Measurements from ENCODE around the gene RNASEH1.
"Not testable (repeated sequence)": the region's sequence is repeated elsewhere in the genome, so short reads cannot be mapped to it uniquely, and the experiment has no call there.

RNASEH1 gene

DNA sequence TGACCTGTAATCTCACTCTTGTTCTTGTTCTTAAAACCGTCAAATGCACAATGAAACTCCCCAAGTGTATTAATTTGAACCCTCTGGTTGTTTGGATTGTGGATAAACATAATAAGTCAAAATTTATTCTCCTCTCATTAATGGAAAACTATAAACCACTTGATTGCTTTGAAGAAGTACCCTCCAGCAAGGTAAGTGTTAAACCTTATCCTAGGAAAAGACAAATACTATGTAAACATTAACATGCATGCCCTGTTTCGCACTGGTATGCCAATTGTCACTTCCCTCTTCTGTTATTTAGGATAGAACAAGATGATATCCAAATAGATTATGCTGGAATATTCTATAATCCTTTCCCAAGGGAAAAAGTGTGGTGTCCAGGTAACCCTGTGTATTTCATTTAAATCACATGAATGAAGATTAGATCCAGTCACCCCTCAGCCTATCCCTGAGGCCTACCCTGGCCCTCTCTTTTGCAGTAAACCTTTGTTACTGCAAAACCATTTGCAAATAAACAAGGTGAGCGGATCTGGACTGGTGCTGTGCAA is 40.1 kb downstream of the RNASEH1 start:
- Histone ChIP-seq H3K36me3 (ENCODE audit: insufficient read depth, low read length) (peaks cover 3% of the 10 kb centered on the region), H3K4me1 (ENCODE audit: insufficient read depth, low read length) (peaks cover 12% of the 10 kb centered on the region), H3K4me3 (ENCODE audit: low read length) (peak overlapping the region; percentile 88), H3K27me3 (ENCODE audit: insufficient read depth, low read length) (no peaks in the 10 kb centered on the region), H3K9me3 (ENCODE audit: low read length) (no peaks in the 10 kb centered on the region), H2AFZ (ENCODE audit: low read depth, low read length) (no peak overlapping the region)

DNA sequence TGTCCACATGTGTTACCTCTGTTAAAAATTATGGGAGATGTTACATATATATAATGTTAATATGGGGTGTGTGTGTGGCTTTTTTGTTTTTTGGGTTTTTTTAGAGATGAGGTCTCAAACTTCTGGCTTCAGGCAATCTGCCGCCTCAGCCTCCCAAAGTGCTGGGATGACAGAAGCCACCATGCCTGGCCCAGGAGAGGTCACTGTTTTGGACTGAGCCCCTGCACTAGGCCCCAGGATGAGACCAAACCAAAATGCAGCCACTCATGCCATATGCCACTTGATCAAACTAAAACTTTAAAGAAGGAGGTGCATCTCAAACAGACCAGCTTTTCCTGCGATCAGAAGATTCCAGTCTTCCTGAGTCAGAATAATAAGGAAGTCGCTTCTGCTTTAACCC is 41.3 kb downstream of the RNASEH1 start:
- H2AFZ ChIP-seq (ENCODE audit: low read depth, low read length) = no peak overlapping the region
- no peaks in the 10 kb centered on the region for H3K9me3 ChIP-seq (ENCODE audit: low read length)
- H3K27me3 ChIP-seq (ENCODE audit: insufficient read depth, low read length) = no peaks in the 10 kb centered on the region
- peaks cover 3% of the 10 kb centered on the region for H3K36me3 ChIP-seq (ENCODE audit: insufficient read depth, low read length)
- peaks cover 23% of the 10 kb centered on the region for H3K4me1 ChIP-seq (ENCODE audit: insufficient read depth, low read length)
- no peak overlapping the region for H3K4me3 ChIP-seq (ENCODE audit: low read length)

DNA sequence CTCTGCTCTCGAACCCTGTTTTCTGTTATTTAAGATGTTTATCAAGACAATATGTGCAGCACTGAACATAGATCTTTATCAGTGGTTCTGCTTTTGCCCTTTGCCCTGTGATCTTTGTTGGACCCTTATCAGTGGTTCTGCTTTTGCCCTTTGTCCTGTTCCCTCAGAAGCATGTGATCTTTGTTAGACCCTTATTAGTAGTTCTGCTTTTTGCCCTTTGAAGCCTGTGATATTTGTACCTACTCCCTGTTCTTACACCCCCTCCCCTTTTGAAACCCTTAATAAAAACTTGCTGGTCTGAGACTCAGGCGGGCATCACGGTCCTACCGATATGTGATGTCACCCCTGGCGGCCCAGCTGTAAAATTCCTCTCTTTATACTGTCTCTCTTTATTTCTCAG is 42.7 kb downstream of the RNASEH1 start:
- peaks cover 11% of the 10 kb centered on the region for H3K36me3 ChIP-seq (ENCODE audit: insufficient read depth, low read length)
- not testable (repeated sequence) for H2AFZ ChIP-seq (ENCODE audit: low read depth, low read length); H3K9me3 ChIP-seq (ENCODE audit: low read length); H3K4me3 ChIP-seq (ENCODE audit: low read length); H3K27me3 ChIP-seq (ENCODE audit: insufficient read depth, low read length)
- H3K4me1 ChIP-seq (ENCODE audit: insufficient read depth, low read length) = peaks cover 23% of the 10 kb centered on the region

DNA sequence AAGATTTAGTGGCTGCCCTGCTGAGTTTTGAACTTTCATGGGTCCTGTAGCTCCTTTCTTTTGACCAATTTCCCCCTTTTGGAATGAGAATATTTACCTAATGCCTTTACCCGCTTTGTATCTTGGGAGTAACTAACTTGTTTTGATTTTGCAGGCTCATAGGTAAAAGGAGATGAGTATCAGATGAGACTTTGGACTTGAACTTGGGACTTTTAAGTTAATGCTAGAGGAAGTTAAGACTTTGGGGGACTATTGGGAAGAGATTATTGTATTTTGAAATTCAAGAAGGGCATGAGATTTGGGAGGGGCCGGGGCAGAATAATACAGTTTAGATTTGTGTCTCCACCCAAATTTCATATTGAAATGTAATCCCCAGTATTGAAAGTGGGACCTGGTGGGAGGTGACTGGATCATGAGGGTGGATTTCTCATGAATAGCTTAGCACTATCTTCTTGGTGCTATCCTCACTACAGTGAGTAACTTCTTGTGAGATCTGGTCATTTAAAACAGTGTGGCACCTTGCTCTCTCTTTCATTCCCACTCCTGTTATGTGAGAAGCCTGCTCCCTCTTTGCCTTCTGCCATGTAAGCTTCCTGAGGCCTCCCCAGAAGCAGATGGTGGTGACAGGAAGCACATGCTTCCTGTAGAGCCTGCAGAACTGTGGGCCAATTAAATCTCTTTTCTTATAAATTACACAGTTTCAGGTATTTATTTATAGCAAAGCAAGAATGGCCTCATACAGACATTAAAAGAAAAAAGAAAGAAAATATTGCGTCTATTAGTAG is 44.9 kb downstream of the RNASEH1 start:
- Histone ChIP-seq H3K4me1 (ENCODE audit: insufficient read depth, low read length) (peaks cover 18% of the 10 kb centered on the region), H3K27me3 (ENCODE audit: insufficient read depth, low read length) (no peaks in the 10 kb centered on the region), H2AFZ (ENCODE audit: low read depth, low read length) (no peak overlapping the region), H3K36me3 (ENCODE audit: insufficient read depth, low read length) (peaks cover 12% of the 10 kb centered on the region), H3K9me3 (ENCODE audit: low read length) (peaks cover 7% of the 10 kb centered on the region), H3K4me3 (ENCODE audit: low read length) (no peak overlapping the region)

DNA sequence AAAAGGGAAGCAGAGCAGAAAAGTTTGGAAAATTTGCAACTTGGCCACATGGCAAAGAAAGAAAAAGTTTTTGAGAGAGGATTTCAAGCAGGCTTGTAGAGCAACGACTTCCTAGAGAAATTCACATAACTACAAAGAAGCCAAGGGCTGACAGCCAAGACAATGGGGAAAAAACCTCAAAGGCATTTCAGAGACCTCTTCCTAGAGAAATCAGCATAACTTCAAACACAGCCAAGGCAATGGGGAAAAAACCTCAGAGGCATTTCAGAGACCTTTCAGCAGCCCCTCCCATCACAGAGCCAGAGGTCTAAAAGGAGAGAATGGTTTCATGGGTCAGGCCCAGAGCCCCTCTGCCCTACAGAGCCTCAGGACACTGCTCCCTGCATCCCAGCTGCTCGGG is 46.0 kb downstream of the RNASEH1 start:
- peaks cover 7% of the 10 kb centered on the region for H3K9me3 ChIP-seq (ENCODE audit: low read length)

DNA sequence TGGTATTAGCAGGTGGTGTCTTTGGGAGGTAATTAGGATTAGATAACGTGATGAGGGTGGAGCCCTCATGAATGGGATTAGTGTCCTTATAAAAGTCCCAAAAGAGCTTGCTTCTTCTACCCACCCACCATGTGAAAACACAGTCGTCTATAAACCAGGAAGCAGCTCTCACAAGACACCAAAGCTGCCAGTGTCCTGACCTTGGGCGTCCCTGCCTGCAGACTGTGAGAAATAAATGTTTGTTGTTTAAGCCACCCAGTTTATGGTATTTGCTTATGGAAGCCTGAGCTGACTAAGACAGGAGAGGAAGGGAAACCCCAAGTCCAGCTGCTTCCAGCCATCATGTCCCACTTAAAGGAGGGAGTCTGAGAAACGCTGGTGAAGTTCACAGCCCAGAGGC is 52.4 kb downstream of the RNASEH1 start:
- Histone ChIP-seq H2AFZ (ENCODE audit: low read depth, low read length) (no peak overlapping the region), H3K4me1 (ENCODE audit: insufficient read depth, low read length) (no peaks in the 10 kb centered on the region), H3K36me3 (ENCODE audit: insufficient read depth, low read length) (peaks cover 13% of the 10 kb centered on the region), H3K27me3 (ENCODE audit: insufficient read depth, low read length) (no peaks in the 10 kb centered on the region), H3K4me3 (ENCODE audit: low read length) (no peak overlapping the region), H3K9me3 (ENCODE audit: low read length) (peaks cover 3% of the 10 kb centered on the region)

More for the DNA sequence above, 46.0 kb downstream of the RNASEH1 start:
- Histone ChIP-seq H3K27me3 (ENCODE audit: insufficient read depth, low read length) (no peaks in the 10 kb centered on the region), H3K4me1 (ENCODE audit: insufficient read depth, low read length) (peaks cover 14% of the 10 kb centered on the region), H3K4me3 (ENCODE audit: low read length) (no peak overlapping the region), H2AFZ (ENCODE audit: low read depth, low read length) (no peak overlapping the region), H3K36me3 (ENCODE audit: insufficient read depth, low read length) (peaks cover 12% of the 10 kb centered on the region)

DNA sequence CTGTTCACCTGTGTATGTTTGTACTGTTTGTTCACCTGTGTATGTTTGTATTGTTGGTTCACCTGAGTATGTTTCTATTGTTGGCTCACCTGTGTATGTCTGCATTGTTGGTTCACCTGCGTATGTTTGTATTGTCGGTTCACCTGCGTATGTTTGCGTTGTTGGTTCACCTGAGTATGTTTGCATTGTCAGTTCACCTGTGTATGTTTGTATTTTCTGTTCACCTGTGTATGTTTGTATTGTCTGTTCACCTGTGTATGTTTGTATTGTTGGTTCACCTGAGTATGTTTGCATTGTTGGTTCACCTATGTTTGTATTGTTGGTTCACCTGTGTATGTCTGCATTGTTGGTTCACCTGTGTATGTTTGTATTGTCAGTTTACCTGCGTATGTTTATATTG is 53.4 kb downstream of the RNASEH1 start:
- no peaks in the 10 kb centered on the region for H3K4me1 ChIP-seq (ENCODE audit: insufficient read depth, low read length)
- peaks cover 3% of the 10 kb centered on the region for H3K9me3 ChIP-seq (ENCODE audit: low read length)
- H3K36me3 ChIP-seq (ENCODE audit: insufficient read depth, low read length) = peaks cover 15% of the 10 kb centered on the region
- H3K27me3 ChIP-seq (ENCODE audit: insufficient read depth, low read length) = no peaks in the 10 kb centered on the region
- H3K4me3 ChIP-seq (ENCODE audit: low read length) = no peak overlapping the region
- no peak overlapping the region for H2AFZ ChIP-seq (ENCODE audit: low read depth, low read length)

DNA sequence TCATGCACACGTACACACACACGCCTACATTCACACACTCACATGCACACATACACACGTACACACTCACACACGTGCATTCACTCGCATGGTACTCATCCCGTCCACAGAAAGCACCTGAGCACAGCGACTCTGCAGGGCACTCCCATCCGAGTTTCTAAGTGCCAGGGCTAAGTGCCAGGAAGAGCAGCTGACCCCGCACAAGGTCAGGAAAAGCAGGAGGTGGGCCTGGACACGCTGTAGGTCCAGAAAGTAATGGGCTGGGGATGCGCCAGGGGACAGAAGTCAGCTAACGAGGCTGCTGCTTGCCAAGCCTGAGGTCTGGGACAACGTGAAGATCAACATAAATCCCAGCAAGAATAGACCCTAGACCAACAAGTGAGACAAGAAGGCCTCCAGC is 54.6 kb downstream of the RNASEH1 start:
- Histone ChIP-seq H2AFZ (ENCODE audit: low read depth, low read length) (no peak overlapping the region), H3K27me3 (ENCODE audit: insufficient read depth, low read length) (no peaks in the 10 kb centered on the region), H3K4me1 (ENCODE audit: insufficient read depth, low read length) (no peaks in the 10 kb centered on the region), H3K9me3 (ENCODE audit: low read length) (peaks cover 1% of the 10 kb centered on the region), H3K36me3 (ENCODE audit: insufficient read depth, low read length) (peaks cover 23% of the 10 kb centered on the region), H3K4me3 (ENCODE audit: low read length) (no peak overlapping the region)

DNA sequence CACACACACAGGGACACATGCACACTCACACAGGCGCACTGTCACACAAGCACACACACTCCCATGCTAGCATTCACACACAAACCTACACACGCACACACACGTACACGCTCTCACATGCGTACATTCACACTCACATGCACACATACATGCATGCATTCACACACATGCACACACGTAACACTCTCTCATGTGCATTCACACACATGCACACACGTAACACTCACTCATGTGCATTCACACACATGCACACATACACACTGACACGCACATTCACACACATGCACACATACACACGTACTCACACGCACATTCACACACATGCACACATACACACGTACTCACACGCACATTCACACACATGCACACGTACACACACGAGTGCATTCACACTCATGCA is 55.1 kb downstream of the RNASEH1 start:
- no peaks in the 10 kb centered on the region for H3K4me1 ChIP-seq (ENCODE audit: insufficient read depth, low read length)
- H3K9me3 ChIP-seq (ENCODE audit: low read length) = no peaks in the 10 kb centered on the region
- no peaks in the 10 kb centered on the region for H3K27me3 ChIP-seq (ENCODE audit: insufficient read depth, low read length)
- peaks cover 26% of the 10 kb centered on the region for H3K36me3 ChIP-seq (ENCODE audit: insufficient read depth, low read length)
- no peak overlapping the region for H3K4me3 ChIP-seq (ENCODE audit: low read length)
- H2AFZ ChIP-seq (ENCODE audit: low read depth, low read length) = no peak overlapping the region

DNA sequence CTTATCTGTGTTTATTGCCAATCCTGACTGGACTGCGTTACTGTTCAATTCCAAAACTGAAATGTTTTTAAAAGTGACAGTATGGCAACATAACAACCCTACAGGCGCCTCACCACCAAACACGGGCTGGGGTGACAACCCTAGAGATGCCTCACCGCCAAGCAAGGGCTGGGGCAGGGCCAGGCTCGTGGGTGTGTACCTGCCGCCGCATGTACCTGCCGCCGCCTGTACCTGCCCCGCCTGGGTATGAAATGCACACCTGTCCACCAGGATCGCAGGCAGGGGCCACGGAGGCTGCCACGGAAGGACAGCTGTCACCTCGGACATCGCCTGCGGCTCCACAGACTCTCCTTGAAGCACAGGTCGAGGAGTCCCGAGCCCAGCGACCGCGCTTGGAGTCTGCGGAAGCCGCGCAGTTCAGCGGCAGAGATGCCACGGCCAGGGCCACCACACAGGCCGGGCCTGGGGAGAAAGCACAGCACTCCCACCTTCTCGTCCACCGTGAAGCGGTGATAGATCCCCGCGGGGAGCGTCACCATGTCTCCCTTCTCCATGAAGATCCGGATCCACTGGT is 57.7 kb downstream of the RNASEH1 start:
- Histone ChIP-seq H3K4me3 (ENCODE audit: low read length) (no peak overlapping the region), H3K27me3 (ENCODE audit: insufficient read depth, low read length) (no peaks in the 10 kb centered on the region), H3K36me3 (ENCODE audit: insufficient read depth, low read length) (peaks cover 35% of the 10 kb centered on the region), H3K9me3 (ENCODE audit: low read length) (no peaks in the 10 kb centered on the region), H3K4me1 (ENCODE audit: insufficient read depth, low read length) (no peaks in the 10 kb centered on the region), H2AFZ (ENCODE audit: low read depth, low read length) (no peak overlapping the region)

DNA sequence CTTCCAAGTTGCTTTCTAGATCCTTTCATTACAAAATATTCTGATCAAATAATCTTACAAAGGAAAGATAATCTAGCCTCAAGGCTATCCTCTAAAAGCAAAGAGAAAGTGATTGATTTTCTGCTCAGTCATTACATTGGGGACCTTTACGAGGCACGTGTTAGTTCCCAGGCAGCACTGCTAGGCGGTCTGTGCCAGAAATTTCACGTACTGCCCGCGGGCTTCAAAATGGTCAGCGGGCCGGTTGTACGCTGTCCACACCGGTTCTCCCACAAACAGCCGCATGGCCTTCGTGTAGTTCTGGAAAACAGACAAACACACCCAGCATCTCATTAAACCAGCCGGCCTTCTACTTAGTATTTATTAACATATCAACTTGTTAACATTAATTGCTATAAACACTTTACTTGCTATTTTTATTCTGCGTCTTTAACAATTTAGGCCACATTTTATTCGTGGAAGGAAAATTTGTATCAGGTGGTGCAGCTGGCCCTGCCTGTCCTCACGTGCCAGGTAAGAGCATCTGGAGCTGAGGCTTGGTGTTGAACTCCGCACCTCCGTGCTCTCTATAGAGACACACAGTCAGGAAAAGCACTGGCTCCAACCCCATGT is 59.2 kb downstream of the RNASEH1 start:
- no peaks in the 10 kb centered on the region for H3K27me3 ChIP-seq (ENCODE audit: insufficient read depth, low read length)

DNA sequence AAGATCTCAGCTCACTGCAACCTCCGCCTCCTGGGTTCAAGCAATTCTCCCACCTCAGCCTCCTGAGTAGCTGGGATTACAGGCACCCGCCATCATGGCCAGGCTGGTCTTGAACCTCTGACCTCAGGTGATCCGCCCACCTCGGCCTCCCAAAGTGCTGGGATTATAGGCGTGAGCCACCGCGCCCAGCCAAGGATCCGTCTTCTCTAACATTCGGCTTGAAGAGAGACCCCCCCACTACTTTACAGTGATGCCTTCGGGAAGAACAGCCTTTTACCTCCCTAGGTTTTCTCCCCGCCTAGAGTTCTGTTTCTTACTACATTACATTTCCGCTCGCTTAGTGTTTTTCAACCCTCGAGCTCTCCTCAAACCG is 61.4 kb downstream of the RNASEH1 start:
- peaks cover 14% of the 10 kb centered on the region for H3K4me1 ChIP-seq (ENCODE audit: insufficient read depth, low read length)
- H3K27me3 ChIP-seq (ENCODE audit: insufficient read depth, low read length); H3K4me3 ChIP-seq (ENCODE audit: low read length); H3K9me3 ChIP-seq (ENCODE audit: low read length); H2AFZ ChIP-seq (ENCODE audit: low read depth, low read length): not testable (repeated sequence)
- H3K36me3 ChIP-seq (ENCODE audit: insufficient read depth, low read length) = peaks cover 29% of the 10 kb centered on the region

More for the DNA sequence above, 59.2 kb downstream of the RNASEH1 start:
- H3K9me3 ChIP-seq (ENCODE audit: low read length) = no peaks in the 10 kb centered on the region
- peaks cover 29% of the 10 kb centered on the region for H3K36me3 ChIP-seq (ENCODE audit: insufficient read depth, low read length)
- H2AFZ ChIP-seq (ENCODE audit: low read depth, low read length) = no peak overlapping the region
- peaks cover 5% of the 10 kb centered on the region for H3K4me1 ChIP-seq (ENCODE audit: insufficient read depth, low read length)
- H3K4me3 ChIP-seq (ENCODE audit: low read length) = no peak overlapping the region
